ENCODE results near the gene CUL2.

- TF ChIP-seq CTCF (IDR thresholded peaks at IDR 0.05) = peak in 1 of 7 experiments; percentile 8
- TF ChIP-seq POLR2A (IDR thresholded peaks at IDR 0.05) = no peak
Observed at GRCh38 chr10:34985823-34986222, 104.3 kb downstream of the CUL2 start.
